Measurements from ENCODE around the gene METRN. TPM values are rescaled to one million over a fixed set of nuclear protein-coding genes. Genes with fewer than 3 reads are reported as not detected.
A peak's percentile ranks its signal among the peaks of the same experiment; 100 is the strongest.
"Not testable (repeated sequence)": the region's sequence is repeated elsewhere in the genome, so short reads cannot be mapped to it uniquely, and the experiment has no call there.

METRN gene
- polyA plus RNA-seq, 2 of the 4 experiments (the other 2 are of a cell fraction), result 41.0 to 82.2 TPM

GRCh38 chr16:741986-742629 lies 27.2 kb downstream of the METRN start:
- no peak for FAIRE-seq

GRCh38 chr16:742894-743293 lies 28.0 kb downstream of the METRN start:
- ATAC-seq; POLR2A ChIA-PET; DNase-seq (ENCODE audit: low read depth in 1 of 2, low spot score in 1 of 2); FAIRE-seq; H3K4me3 ChIP-seq; H3K4me2 ChIP-seq; H3K27ac ChIP-seq; H3K9me3 ChIP-seq; H3K4me1 ChIP-seq: not testable (repeated sequence)
- 71% methylated on average over 14 of the region's 14 CpGs for WGBS (ENCODE audit: missing lambda C conversion rate)
- CTCF ChIA-PET, result interaction anchor here (4.7 to 28.0 kb wide), 3 partner anchors 13 to 40 kb away, joined by 46 to 656 read pairs (median 205); partner anchors contain the start of genes ANTKMT, CCDC78, FBXL16 and HAGHL

More at GRCh38 chr16:741986-742629, 27.2 kb downstream of the METRN start:
- Histone ChIP-seq H3K4me3 (no peak overlapping the region), H3K27ac (no peak overlapping the region), H3K4me2 (no peak overlapping the region), H3K4me1 (peaks cover 6% of the 10 kb centered on the region; the same call in 2 of the 3 replicates), H3K9me3 (no peaks in the 10 kb centered on the region)
- ChIA-PET POLR2A (interaction anchor here (1.1 kb wide), 1 partner anchor 10 kb away, joined by 4 read pairs; no protein-coding TSS in a partner anchor), CTCF (interaction anchor here (0.8 to 28.0 kb wide), 8 partner anchors 12 to 314 kb away, joined by 3 to 656 read pairs (median 12); partner anchors contain the start of genes ANTKMT, CCDC78, FBXL16 and HAGHL)
- no peak for TF ChIP-seq RNF2 (IDR thresholded peaks at IDR 0.05; ENCODE audit: borderline replicate concordance, low read depth)
- no peak for TF ChIP-seq MAX (IDR thresholded peaks at IDR 0.05)
- TF ChIP-seq RCOR1 (IDR thresholded peaks at IDR 0.05; ENCODE audit: low read depth, low read length), result no peak
- no peak for TF ChIP-seq JUN (IDR thresholded peaks at IDR 0.05)
- no peak for TF ChIP-seq POLR2AphosphoS2 (conservative IDR thresholded peaks at IDR 0.05; ENCODE audit: low read length)
- DNase-seq (ENCODE audit: low read depth in 1 of 2, low spot score in 1 of 2) (no peak), ATAC-seq (no peak)
- 90% methylated on average over 14 of the region's 15 CpGs for WGBS (ENCODE audit: missing lambda C conversion rate)

GRCh38 chr16:743794-744500 lies 29.0 kb downstream of the METRN start:
- CTCF ChIA-PET, result interaction anchor here (0.9 to 28.0 kb wide), 7 partner anchors 8 to 39 kb away, joined by 3 to 656 read pairs (median 10); partner anchors contain the start of genes ANTKMT, CCDC78, FBXL16 and HAGHL
- Histone ChIP-seq H3K4me1 (peaks cover 6% of the 10 kb centered on the region; the same call in 2 of the 3 replicates), H3K4me3 (no peak overlapping the region), H3K9me3 (no peaks in the 10 kb centered on the region), H3K4me2 (no peak overlapping the region), H3K27ac (no peak overlapping the region)
- WGBS (ENCODE audit: missing lambda C conversion rate), result 76% methylated on average over 18 of the region's 21 CpGs
- no peak for TF ChIP-seq HEYL (CRISPR knock-in tag; IDR thresholded peaks at IDR 0.05)
- no peak for TF ChIP-seq MAZ (IDR thresholded peaks at IDR 0.05; ENCODE audit: borderline replicate concordance, low read depth, low read length)
- no peak for TF ChIP-seq ELK1 (IDR thresholded peaks at IDR 0.05; ENCODE audit: low read depth, low read length)
- no peak for DNase-seq (ENCODE audit: low read depth in 1 of 2, low spot score in 1 of 2)
- ATAC-seq, result 0 out of 6 replicates have a peak, but pooled peaks of 1 of the 2 experiments have one; percentile 15
- FAIRE-seq, result no peak
- POLR2A ChIA-PET, result no interaction called here

GRCh38 chr16:745739-746138 lies 30.8 kb downstream of the METRN start:
- FAIRE-seq (no peak), ATAC-seq (peak; percentile 73), DNase-seq (ENCODE audit: low read depth in 1 of 2, low spot score in 1 of 2) (peak in 1 of 2 experiments; percentile 63)
- H3K4me2 ChIP-seq, result peak overlapping the region; percentile 8; the same call in 1 of the 3 replicates
- no peak overlapping the region for H3K4me3 ChIP-seq
- H3K9me3 ChIP-seq, result no peaks in the 10 kb centered on the region
- H3K27ac ChIP-seq, result no peak overlapping the region; a peak in 1 of 6 replicates
- POLR2A ChIA-PET, result no interaction called here
- H3K4me1 ChIP-seq, result no peaks in the 10 kb centered on the region
- WGBS (ENCODE audit: missing lambda C conversion rate), result 2% methylated on average over 6 of the region's 14 CpGs
- CTCF ChIA-PET, result interaction anchor here (0.7 to 28.0 kb wide), 15 partner anchors 9 to 90 kb away, joined by 3 to 656 read pairs (median 6); partner anchors contain the start of genes ANTKMT, CCDC78, FBXL16 and HAGHL
- TF ChIP-seq HOXB5 (CRISPR knock-in tag; IDR thresholded peaks at IDR 0.05) (no peak), ZFP36 (IDR thresholded peaks at IDR 0.05; ENCODE audit: borderline replicate concordance, partially characterized antibody) (no peak), MAX (IDR thresholded peaks at IDR 0.05) (no peak), CTCF (IDR thresholded peaks at IDR 0.05) (peak; percentile 60), NFE2L2 (conservative IDR thresholded peaks at IDR 0.05; ENCODE audit: low read length) (no peak), MYC (IDR thresholded peaks at IDR 0.05; ENCODE audit: borderline replicate concordance, low read length) (no peak), E2F6 (IDR thresholded peaks at IDR 0.05; ENCODE audit: borderline replicate concordance, low read depth) (no peak), ZC3H11A (IDR thresholded peaks at IDR 0.05) (no peak), CEBPB (IDR thresholded peaks at IDR 0.05) (no peak), TFCP2L1 (CRISPR knock-in tag; IDR thresholded peaks at IDR 0.05) (no peak), CBX8 (IDR thresholded peaks at IDR 0.05) (no peak), NPAS2 (CRISPR knock-in tag; IDR thresholded peaks at IDR 0.05; ENCODE audit: borderline replicate concordance) (no peak), SMC3 (IDR thresholded peaks at IDR 0.05) (peak; percentile 73), HMGXB4 (CRISPR knock-in tag; IDR thresholded peaks at IDR 0.05; ENCODE audit: borderline replicate concordance) (no peak)
